ENCODE measurements around the gene B4GALNT3. TPM values are rescaled to one million over a fixed set of nuclear protein-coding genes. Genes with fewer than 3 reads are reported as not detected.

Gene B4GALNT3
- total RNA-seq, 3 donors from 2014 or later, result 0.87 to 2.9 (median 2.1) TPM

GRCh38 chr12:593396-594270, 133.9 kb downstream of the B4GALNT3 start:
- Mint-ChIP-seq H3K9me3 (no peaks in the 10 kb centered on the region), H3K4me1 (ENCODE audit: low read depth) (no peaks in the 10 kb centered on the region), H3K27me3 (ENCODE audit: low read depth) (no peaks in the 10 kb centered on the region), H3K4me3 (no peak overlapping the region), H3K36me3 (ENCODE audit: insufficient read depth) (no peaks in the 10 kb centered on the region)
- no peak for ATAC-seq
- DNase-seq, result no peak

DNA sequence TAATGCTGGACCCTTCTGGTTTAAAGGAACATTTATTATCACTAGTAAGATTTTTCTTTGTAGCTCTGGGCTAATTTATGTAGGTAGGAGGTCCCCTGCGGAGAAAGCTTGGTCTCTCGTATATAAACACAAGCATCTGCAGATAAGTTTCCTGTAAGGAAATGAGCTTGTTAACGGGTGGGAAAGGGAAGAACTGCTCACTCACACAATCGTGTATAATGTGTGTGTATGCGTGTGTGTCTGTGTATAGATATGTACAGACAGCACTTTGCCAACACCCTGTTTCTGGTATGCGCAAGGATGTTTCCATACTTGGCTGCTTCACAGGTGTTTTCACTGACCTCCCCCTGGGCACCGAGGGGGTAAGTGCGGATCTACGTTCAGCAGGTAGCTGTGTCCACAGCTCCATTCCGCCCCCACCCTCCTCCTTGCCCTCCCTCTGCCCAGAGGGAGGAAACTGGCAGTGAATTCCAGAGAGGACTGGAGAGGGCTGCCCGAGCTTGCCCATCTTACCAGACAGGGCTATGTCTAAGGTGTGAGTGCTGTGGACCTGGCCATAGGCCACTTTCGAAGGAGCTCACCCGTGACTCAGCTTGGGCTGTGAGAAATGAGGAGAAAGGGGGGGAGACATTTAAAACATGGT, 138.3 kb downstream of the B4GALNT3 start:
- DNase-seq (no peak), ATAC-seq (no peak)
- H3K4me1 Mint-ChIP-seq (ENCODE audit: low read depth), result no peaks in the 10 kb centered on the region
- H3K9me3 Mint-ChIP-seq, result no peaks in the 10 kb centered on the region
- no peak overlapping the region for H3K4me3 Mint-ChIP-seq
- no peaks in the 10 kb centered on the region for H3K27me3 Mint-ChIP-seq (ENCODE audit: low read depth)
- H3K36me3 Mint-ChIP-seq (ENCODE audit: insufficient read depth), result no peaks in the 10 kb centered on the region

- Mint-ChIP-seq H3K9me3 (no peaks in the 10 kb centered on the region), H3K36me3 (ENCODE audit: insufficient read depth) (no peaks in the 10 kb centered on the region), H3K4me1 (ENCODE audit: low read depth) (no peaks in the 10 kb centered on the region), H3K4me3 (no peak overlapping the region), H3K27me3 (ENCODE audit: low read depth) (no peaks in the 10 kb centered on the region)
- no peak for DNase-seq
- no peak for ATAC-seq
These were observed 140.0 kb downstream of the B4GALNT3 start for GRCh38 chr12:599756-600155.

GRCh38 chr12:601976-602699, 142.4 kb downstream of the B4GALNT3 start:
- DNase-seq (no peak), ATAC-seq (no peak)
- no peaks in the 10 kb centered on the region for H3K36me3 Mint-ChIP-seq (ENCODE audit: insufficient read depth)
- peaks cover 3% of the 10 kb centered on the region for H3K4me1 Mint-ChIP-seq (ENCODE audit: low read depth)
- H3K27me3 Mint-ChIP-seq (ENCODE audit: low read depth), result no peaks in the 10 kb centered on the region
- no peak overlapping the region for H3K4me3 Mint-ChIP-seq
- H3K9me3 Mint-ChIP-seq, result no peaks in the 10 kb centered on the region

DNA sequence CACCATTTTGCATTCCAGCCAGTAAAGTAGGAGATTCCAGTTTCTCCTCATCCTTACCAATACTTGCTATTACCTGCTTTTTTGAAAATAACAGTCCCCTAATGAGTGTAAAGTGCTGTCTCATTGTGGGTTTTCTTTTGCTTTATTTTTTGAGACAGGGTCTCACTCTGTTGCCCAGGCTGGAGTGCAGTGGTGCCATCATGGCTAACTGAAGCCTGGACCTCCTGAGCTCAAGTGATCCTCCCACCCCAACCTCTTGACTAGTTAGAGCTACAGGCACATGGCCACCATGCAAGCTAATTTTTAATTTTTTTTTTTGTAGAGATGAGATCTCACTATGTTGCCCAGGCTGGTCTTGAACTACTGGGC, 142.9 kb downstream of the B4GALNT3 start:
- no peak overlapping the region for H3K4me3 Mint-ChIP-seq
- H3K4me1 Mint-ChIP-seq (ENCODE audit: low read depth), result peaks cover 8% of the 10 kb centered on the region
- DNase-seq, result no peak
- no peaks in the 10 kb centered on the region for H3K27me3 Mint-ChIP-seq (ENCODE audit: low read depth)
- no peaks in the 10 kb centered on the region for H3K36me3 Mint-ChIP-seq (ENCODE audit: insufficient read depth)
- no peaks in the 10 kb centered on the region for H3K9me3 Mint-ChIP-seq
- no peak for ATAC-seq

GRCh38 chr12:604956-605355, 145.2 kb downstream of the B4GALNT3 start:
- no peaks in the 10 kb centered on the region for H3K36me3 Mint-ChIP-seq (ENCODE audit: insufficient read depth)
- H3K27me3 Mint-ChIP-seq (ENCODE audit: low read depth), result no peaks in the 10 kb centered on the region
- H3K4me3 Mint-ChIP-seq, result no peak overlapping the region
- no peak for ATAC-seq
- no peak for DNase-seq
- peaks cover 13% of the 10 kb centered on the region for H3K4me1 Mint-ChIP-seq (ENCODE audit: low read depth)
- H3K9me3 Mint-ChIP-seq, result no peaks in the 10 kb centered on the region

DNA sequence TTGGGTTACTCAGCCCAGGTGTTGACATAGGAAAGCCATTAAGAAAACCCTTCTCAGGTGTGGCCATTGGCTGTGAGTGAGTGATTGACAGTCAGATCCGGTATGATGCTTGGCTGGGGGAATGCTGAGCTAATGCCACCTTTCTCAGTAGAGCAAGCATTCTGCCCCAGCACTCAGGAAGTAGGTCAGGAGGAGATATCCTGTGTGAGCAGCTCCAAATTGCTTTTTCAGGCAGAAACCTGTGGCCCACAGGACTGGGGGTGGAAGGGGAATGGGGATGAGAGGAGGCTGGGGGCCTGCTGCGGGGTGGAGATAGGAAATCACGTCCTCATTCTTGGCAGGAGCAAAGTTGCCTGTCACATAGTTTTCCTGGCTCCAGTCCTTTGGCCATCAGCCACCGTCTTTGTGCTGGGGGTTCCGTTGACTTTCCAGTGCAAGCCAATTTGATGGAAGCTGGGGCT, 147.8 kb downstream of the B4GALNT3 start:
- Mint-ChIP-seq H3K27me3 (ENCODE audit: low read depth) (no peaks in the 10 kb centered on the region), H3K4me1 (ENCODE audit: low read depth) (peaks cover 25% of the 10 kb centered on the region)

GRCh38 chr12:608413-608812, 148.7 kb downstream of the B4GALNT3 start:
- H3K36me3 Mint-ChIP-seq (ENCODE audit: insufficient read depth), result no peaks in the 10 kb centered on the region
- no peak overlapping the region for H3K4me3 Mint-ChIP-seq
- no peaks in the 10 kb centered on the region for H3K9me3 Mint-ChIP-seq
- ATAC-seq (no peak), DNase-seq (no peak)
- peaks cover 25% of the 10 kb centered on the region for H3K4me1 Mint-ChIP-seq (ENCODE audit: low read depth)
- H3K27me3 Mint-ChIP-seq (ENCODE audit: low read depth), result no peaks in the 10 kb centered on the region

More for the DNA sequence above, 147.8 kb downstream of the B4GALNT3 start:
- ATAC-seq (no peak), DNase-seq (no peak)
- Mint-ChIP-seq H3K9me3 (no peaks in the 10 kb centered on the region), H3K36me3 (ENCODE audit: insufficient read depth) (no peaks in the 10 kb centered on the region), H3K4me3 (no peak overlapping the region)

- Mint-ChIP-seq H3K4me1 (ENCODE audit: low read depth) (peaks cover 25% of the 10 kb centered on the region), H3K4me3 (no peak overlapping the region), H3K9me3 (no peaks in the 10 kb centered on the region), H3K36me3 (ENCODE audit: insufficient read depth) (no peaks in the 10 kb centered on the region), H3K27me3 (ENCODE audit: low read depth) (no peaks in the 10 kb centered on the region)
- no peak for DNase-seq
- no peak for ATAC-seq
These were observed 149.2 kb downstream of the B4GALNT3 start for GRCh38 chr12:608921-609320.

DNA sequence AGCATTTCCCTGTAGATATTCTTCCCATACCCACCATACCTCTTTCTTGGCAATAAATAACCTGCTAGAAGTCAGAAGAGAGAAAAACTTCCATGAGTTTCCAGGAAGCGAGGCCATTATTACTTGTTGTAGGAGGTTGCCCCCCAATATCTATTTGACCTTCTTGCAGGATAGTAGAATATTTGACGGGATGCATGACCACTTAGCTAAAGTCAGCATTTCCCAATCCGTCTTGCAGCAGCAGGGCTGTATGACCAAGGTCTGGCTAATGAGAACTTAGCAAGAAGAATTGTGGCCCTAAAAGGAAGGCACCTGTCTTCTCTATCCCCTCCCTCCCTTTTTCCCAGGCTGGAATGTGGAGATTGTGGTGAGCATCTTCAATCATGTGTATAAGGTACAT, 152.0 kb downstream of the B4GALNT3 start:
- Mint-ChIP-seq H3K27me3 (ENCODE audit: low read depth) (no peaks in the 10 kb centered on the region), H3K36me3 (ENCODE audit: insufficient read depth) (no peaks in the 10 kb centered on the region), H3K4me3 (no peak overlapping the region), H3K4me1 (ENCODE audit: low read depth) (peaks cover 25% of the 10 kb centered on the region), H3K9me3 (no peaks in the 10 kb centered on the region)
- ATAC-seq, result no peak
- DNase-seq, result no peak

DNA sequence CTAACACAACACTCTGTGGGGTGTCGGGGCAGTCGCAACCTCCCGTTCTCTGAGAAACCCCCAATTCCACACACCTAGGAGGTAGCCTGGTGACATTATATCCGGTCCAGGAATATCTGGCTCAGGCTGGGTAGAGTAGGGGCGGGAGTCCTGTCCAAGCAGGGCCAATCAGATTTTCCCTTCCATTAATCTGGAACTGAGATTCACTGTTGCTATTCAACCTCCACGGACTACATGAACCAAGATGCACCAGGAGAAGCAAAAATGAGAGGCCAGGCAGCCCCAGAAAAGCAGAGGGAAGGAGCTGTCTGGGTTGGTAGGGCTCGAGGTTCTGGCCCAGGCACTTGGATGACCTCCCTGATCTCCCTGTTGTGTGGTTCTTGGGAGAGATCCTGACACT, 152.6 kb downstream of the B4GALNT3 start:
- no peak for DNase-seq
- Mint-ChIP-seq H3K36me3 (ENCODE audit: insufficient read depth) (no peaks in the 10 kb centered on the region), H3K4me3 (no peak overlapping the region), H3K9me3 (no peaks in the 10 kb centered on the region), H3K27me3 (ENCODE audit: low read depth) (no peaks in the 10 kb centered on the region), H3K4me1 (ENCODE audit: low read depth) (peaks cover 21% of the 10 kb centered on the region)
- ATAC-seq, result no peak

DNA sequence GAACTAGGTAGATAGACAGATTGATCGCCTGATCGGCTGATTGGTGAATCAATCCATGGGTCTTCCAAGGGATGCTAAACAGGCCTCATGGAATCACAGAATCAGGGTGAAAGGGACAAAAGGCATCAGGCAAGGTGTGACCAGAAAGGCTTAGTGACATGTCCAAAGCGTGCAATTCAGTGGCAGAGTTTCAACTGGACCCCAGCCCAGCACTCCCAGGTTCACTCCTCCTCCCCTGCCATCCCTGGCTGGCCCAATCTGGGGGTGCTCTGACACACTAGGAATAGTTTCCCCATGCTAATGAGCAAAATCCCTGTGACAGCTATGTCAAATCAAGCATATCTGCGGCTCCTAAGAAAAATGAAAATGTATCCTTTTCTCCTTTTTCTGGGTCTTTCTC, 153.1 kb downstream of the B4GALNT3 start:
- H3K27me3 Mint-ChIP-seq (ENCODE audit: low read depth), result no peaks in the 10 kb centered on the region
- DNase-seq (no peak), ATAC-seq (no peak)
- H3K4me1 Mint-ChIP-seq (ENCODE audit: low read depth), result peaks cover 15% of the 10 kb centered on the region
- no peak overlapping the region for H3K4me3 Mint-ChIP-seq
- no peaks in the 10 kb centered on the region for H3K36me3 Mint-ChIP-seq (ENCODE audit: insufficient read depth)
- H3K9me3 Mint-ChIP-seq, result no peaks in the 10 kb centered on the region

Data from activated T-cell treated with anti-CD3 and anti-CD28 coated beads, Interleukin-2, amount 50 U/mL, for 4 hours (primary cell).